ENCODE data around the gene CACNA1B.

GRCh38 chr9:138102246-138103051 is 224.9 kb downstream of the CACNA1B start:
- TF ChIP-seq CTCF (IDR thresholded peaks at IDR 0.05) = no peak
- TF ChIP-seq ZFX (IDR thresholded peaks at IDR 0.05; ENCODE audit: borderline replicate concordance) = no peak
